ENCODE results near the gene TMEM238.

TMEM238 gene

DNA sequence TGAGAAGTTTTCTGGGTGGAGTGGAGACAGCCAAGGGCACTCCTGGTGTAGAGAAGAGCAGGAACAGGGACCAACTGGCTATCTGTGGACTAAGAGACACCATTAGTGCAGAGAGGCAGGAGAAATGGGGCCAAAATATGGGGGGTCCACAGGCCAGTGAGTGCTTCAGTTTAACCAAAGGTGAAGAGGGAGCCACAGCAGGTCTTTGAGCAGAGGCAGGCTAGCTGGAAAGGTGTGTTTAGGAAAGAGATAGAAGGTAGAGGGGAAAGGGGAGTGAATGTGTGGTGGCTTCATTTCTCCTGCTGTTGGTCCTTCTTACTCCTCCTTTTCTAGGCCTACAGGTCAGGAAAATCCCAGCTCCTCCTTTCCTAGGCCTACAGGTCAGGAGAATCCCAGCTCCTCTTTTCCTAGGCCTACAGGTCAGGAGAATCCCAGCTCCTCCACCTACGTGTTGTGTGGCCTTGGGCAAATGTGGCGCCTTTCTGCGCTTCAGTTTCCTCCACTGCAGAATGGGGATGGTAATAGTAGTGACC lies 1.5 kb downstream of the TMEM238 start:
- DNase-seq (ENCODE audit: extremely low read depth, insufficient read length), result no peak

DNA sequence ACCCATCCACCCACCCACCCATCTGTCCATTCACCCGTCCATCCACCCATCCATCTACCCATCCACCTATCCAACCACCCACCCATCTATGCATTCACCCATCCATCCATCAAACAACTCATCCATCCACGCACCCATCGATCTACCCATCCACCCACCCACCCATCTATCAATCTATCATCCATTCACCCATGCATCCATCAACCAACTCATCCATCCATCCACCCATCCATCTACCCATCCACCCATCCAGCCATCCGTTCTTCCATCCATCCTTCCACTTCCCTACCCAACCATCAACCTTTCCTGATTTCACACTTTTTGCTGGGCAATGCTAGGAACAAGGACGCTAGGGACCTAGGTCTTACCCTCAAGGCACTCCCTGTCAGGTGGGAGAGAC lies 2.1 kb downstream of the TMEM238 start:
- peaks cover 3% of the 10 kb centered on the region for H3K36me3 ChIP-seq (ENCODE audit: control insufficient read depth, insufficient read depth, low read length)
- no peak overlapping the region for H3K4me3 ChIP-seq (replicated peaks; ENCODE audit: low read depth, low read length)
- DNase-seq (ENCODE audit: extremely low read depth, insufficient read length), result no peak
- TF ChIP-seq, protein P1, sequence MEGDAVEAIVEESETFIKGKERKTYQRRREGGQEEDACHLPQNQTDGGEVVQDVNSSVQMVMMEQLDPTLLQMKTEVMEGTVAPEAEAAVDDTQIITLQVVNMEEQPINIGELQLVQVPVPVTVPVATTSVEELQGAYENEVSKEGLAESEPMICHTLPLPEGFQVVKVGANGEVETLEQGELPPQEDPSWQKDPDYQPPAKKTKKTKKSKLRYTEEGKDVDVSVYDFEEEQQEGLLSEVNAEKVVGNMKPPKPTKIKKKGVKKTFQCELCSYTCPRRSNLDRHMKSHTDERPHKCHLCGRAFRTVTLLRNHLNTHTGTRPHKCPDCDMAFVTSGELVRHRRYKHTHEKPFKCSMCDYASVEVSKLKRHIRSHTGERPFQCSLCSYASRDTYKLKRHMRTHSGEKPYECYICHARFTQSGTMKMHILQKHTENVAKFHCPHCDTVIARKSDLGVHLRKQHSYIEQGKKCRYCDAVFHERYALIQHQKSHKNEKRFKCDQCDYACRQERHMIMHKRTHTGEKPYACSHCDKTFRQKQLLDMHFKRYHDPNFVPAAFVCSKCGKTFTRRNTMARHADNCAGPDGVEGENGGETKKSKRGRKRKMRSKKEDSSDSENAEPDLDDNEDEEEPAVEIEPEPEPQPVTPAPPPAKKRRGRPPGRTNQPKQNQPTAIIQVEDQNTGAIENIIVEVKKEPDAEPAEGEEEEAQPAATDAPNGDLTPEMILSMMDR (IDR thresholded peaks at IDR 0.05; ENCODE audit: insufficient read depth, low read length, poor library complexity, severe bottlenecking), result no peak
- H3K27me3 ChIP-seq (replicated peaks; ENCODE audit: control insufficient read depth, insufficient read depth, low read length), result no peaks in the 10 kb centered on the region

More for the DNA sequence above, 1.5 kb downstream of the TMEM238 start:
- H3K4me3 ChIP-seq (replicated peaks; ENCODE audit: low read depth, low read length), result no peak overlapping the region; the same call in 1 of the 2 replicates
- no peaks in the 10 kb centered on the region for H3K27me3 ChIP-seq (replicated peaks; ENCODE audit: control insufficient read depth, insufficient read depth, low read length)
- peaks cover 9% of the 10 kb centered on the region for H3K36me3 ChIP-seq (ENCODE audit: control insufficient read depth, insufficient read depth, low read length)
- TF ChIP-seq, protein P1 (IDR thresholded peaks at IDR 0.05; ENCODE audit: insufficient read depth, low read length, poor library complexity, severe bottlenecking), result no peak

DNA sequence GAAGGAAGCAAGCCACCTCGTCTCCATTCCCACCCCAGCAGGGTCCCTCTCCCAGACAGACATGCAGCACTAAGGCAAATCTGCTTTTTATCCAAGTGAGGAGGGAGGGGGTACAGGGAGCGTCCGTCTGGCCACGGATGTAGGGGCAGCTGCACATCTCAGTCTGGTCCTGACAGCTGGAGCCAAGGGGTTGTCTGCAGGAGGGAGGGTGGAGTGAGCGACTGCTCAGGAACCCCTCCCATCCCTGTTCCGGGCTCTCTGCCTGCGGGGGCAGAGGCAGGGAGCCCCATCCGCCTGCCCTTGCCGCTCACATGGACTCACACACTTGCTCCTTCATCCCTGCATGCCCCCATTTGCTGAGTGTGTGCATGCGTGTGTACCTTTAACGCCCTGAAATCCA lies 4.9 kb downstream of the TMEM238 start:
- no peak overlapping the region for H3K4me3 ChIP-seq (replicated peaks; ENCODE audit: low read depth, low read length)
- H3K27me3 ChIP-seq (replicated peaks; ENCODE audit: control insufficient read depth, insufficient read depth, low read length), result no peaks in the 10 kb centered on the region
- no peak for DNase-seq (ENCODE audit: extremely low read depth, insufficient read length)
- no peaks in the 10 kb centered on the region for H3K36me3 ChIP-seq (ENCODE audit: control insufficient read depth, insufficient read depth, low read length)
- TF ChIP-seq, protein P1 (IDR thresholded peaks at IDR 0.05; ENCODE audit: insufficient read depth, low read length, poor library complexity, severe bottlenecking), result no peak

DNA sequence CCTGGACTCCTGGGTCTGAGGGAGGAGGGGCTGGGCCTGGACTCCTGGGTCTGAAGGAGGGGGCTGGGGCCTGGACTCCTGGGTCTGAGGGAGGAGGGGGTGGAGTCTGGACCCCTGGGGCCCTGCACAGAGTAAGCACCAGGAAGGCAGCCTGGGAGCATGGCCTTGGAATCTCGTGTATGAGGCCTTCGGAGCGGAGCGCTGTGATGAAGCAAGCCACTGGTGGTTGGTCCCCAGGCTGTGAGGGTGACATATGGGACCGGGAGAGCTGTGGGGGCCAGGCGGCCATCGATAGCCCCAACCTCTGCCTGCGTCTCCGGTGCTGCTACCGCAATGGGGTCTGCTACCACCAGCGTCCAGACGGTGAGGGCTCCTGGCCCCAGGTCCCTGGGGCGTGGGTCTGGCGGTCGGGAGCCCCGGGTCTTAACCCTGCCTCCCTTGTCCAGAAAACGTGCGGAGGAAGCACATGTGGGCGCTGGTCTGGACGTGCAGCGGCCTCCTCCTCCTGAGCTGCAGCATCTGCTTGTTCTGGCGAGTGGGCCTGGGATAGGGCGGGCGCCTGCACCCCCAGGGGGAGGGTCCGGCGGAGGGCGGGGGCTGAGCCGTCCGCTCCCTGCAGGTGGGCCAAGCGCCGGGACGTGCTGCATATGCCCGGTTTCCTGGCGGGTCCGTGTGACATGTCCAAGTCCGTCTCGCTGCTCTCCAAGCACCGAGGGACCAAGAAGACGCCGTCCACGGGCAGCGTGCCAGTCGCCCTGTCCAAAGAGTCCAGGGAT lies 6.5 kb downstream of the TMEM238 start:
- no peaks in the 10 kb centered on the region for H3K27me3 ChIP-seq (replicated peaks; ENCODE audit: control insufficient read depth, insufficient read depth, low read length)
- TF ChIP-seq, protein P1 (IDR thresholded peaks at IDR 0.05; ENCODE audit: insufficient read depth, low read length, poor library complexity, severe bottlenecking), result no peak
- no peaks in the 10 kb centered on the region for H3K36me3 ChIP-seq (ENCODE audit: control insufficient read depth, insufficient read depth, low read length)
- no peak for DNase-seq (ENCODE audit: extremely low read depth, insufficient read length)
- H3K4me3 ChIP-seq (replicated peaks; ENCODE audit: low read depth, low read length), result no peak overlapping the region

DNA sequence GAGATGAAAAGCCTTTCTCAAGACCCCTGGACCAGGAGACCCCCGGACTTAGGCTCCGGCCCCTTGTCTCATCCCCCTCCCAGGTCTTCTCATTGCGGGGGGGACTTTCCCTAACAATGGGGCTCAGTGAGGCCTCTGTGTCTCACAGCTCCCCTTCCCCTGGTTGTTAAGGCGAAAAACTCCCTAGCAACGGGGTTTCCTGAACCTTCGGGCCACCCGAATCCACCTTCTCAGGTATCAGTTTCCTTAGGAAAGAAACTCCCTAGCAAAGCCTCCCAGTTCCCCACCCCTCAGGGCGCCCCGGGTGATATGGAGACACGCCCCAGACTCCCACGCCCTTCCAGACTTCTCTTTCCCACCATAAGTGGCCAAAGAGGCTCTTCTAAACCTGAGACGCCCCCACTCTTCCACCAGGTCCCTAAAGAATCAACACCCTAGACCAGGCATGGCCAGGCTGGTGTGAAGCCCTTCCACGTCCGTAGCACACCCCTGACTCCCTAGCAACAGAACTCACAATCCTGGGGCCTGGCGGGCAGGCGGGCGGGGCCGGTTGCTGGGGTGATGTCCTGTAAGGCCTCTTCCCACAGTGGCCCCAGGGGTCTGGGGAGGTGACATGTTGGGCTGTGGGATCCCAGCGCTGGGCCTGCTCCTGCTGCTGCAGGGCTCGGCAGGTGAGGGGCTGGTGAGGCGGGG lies 7.7 kb downstream of the TMEM238 start, which contains the start of gene TMEM190:
TMEM190 (plus strand) TSS at position 586 of the 693 bp plus-strand sequence; CDS start at position 614, 28 bp downstream.
- no peak for DNase-seq (ENCODE audit: extremely low read depth, insufficient read length)

More for the DNA sequence above, 7.7 kb downstream of the TMEM238 start, which contains the start of gene TMEM190:
- TF ChIP-seq, protein P1 (IDR thresholded peaks at IDR 0.05; ENCODE audit: insufficient read depth, low read length, poor library complexity, severe bottlenecking), result no peak
- Histone ChIP-seq H3K4me3 (replicated peaks; ENCODE audit: low read depth, low read length) (no peak within 1 kb of the TSS), H3K36me3 (ENCODE audit: control insufficient read depth, insufficient read depth, low read length) (no peaks in the 10 kb centered on the region), H3K27me3 (replicated peaks; ENCODE audit: control insufficient read depth, insufficient read depth, low read length) (no peaks in the 10 kb centered on the region; the same call in 1 of the 2 replicates)

Measured in GM06990 (cell line).